GM21381 (cell line): ENCODE measurements around the gene BAHD1.
"Not testable (repeated sequence)": the region's sequence is repeated elsewhere in the genome, so short reads cannot be mapped to it uniquely, and the experiment has no call there.

Source experiments
- ATAC-seq: cut with Tn5 transposase; IDR thresholded peaks from one replicate; pipeline ENCODE4 v1.9.1; 2021; ENCODE audit warnings: mild to moderate bottlenecking, moderate library complexity; ENCODE audit not compliant: unreplicated experiment

The BAHD1 gene

DNA sequence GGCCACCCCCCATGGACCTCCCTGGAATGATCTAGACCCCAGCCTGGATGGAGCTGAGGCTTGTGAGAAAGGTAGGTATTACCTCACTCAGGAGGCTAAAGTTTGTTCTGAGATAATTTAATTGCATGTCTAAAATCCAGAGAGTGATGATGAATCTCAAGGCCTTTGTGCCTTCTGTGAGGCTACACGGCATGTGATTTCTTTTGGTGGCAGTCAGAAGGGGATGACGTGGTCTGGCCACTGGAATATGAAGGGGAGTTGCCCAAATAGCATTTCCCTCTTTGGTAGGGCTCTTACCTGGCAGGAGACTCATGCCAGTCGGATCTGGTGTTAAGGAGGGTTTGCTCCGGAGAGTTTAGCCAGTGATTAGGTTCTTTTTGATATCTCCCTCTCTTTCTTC lies 2.5 kb downstream of the BAHD1 start:
- ATAC-seq, result no peak

DNA sequence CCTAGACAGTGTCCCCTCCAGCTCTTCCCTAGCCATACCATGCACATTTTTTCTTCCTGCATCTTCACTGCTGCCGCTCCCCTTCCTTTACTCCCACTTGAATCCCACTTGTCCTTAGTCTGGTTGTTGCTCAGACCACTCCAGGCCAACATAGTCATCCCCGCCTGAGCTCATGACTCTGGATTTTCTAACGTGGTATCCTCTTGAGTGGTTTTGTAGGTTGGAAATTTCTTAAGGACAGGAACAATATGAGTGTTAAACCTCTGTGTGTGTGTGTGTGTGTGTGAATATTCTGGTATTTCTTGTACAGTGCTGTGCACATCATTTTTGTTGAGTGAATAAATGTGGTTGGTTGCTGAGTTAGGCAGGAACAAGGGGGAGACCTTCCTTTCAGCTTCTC lies 3.1 kb downstream of the BAHD1 start:
- no peak for ATAC-seq

DNA sequence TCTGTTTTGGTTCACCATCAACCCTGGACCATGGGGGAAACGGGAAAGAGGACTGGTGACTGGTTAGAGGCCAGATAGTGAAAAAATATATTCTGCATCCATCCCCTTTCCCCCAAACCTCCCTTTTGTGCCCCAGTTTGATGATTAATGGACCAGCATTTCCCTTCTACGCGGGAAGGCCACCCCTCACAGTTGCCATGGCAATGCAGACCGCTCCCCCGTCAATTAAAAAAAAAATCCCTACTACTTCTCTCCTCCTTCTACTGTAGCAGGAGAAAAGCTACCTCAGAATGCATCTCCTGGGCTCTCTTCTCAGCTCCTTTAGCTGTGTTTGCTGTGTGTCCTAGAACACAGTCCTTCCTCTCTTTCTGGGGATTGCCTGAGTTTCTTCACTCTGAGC lies 4.0 kb downstream of the BAHD1 start:
- ATAC-seq, result no peak

DNA sequence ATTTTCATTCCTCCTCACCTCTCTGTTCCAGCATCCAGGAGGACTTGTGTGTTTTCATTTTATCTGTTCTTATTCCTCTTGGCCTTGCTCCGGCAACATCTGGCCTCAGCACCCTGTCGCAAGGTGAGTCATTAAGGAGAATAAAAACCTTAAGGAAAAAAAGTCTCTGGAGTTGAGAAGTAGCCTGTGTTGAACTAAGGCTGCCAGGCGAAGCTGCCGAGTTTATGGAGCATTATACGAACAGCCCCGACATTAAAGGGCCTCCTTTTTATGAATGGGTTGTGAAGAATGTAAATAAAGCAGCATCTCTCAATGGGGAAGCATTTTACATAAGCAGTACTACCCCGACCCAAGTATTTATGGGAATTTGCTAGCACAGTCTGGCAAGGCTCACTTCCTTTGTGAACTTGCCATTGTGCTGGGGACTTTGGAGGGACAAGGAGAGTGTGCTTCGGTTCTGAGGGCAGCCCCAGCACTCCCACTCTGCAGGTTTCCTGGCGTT lies 4.7 kb downstream of the BAHD1 start:
- no peak for ATAC-seq

DNA sequence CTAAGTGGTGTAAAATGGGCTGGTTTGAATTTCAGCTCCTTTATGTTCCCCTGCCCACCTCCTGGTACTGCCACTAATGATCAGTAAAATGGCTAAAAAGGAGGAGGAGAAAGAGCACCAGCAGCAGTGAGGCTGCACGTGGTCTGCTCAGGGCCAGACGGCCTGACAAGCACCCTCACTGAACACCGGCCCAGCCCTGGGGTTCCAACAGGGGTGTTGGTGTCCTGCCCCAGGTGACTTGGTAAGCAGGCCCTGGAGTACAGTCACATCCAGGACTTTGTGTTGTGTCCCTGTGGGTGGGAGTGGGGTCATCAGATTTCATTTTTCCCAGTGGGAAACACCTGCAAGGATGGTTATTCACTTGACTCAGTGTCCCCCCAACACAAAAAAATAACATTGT lies 5.4 kb downstream of the BAHD1 start:
- ATAC-seq, result no peak

DNA sequence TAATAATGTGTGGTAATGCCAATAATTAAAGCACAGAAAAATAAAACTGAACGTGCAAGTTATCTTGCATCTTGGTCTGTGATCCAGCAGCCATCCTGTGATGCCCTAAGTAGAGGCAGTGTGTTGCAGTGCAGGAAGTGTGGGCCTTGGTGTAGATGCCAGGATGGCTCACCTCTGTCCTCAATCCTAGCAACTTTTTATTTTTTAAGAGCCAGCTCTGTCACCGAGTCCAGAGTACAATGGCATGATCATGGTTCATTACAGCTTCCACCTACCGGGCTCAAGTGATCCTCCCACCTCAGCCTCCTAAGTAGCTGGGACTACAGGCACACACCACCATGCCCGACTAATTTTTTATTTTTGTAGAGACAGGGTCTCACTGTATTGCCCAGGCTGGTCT lies 7.6 kb downstream of the BAHD1 start:
- no peak for ATAC-seq

DNA sequence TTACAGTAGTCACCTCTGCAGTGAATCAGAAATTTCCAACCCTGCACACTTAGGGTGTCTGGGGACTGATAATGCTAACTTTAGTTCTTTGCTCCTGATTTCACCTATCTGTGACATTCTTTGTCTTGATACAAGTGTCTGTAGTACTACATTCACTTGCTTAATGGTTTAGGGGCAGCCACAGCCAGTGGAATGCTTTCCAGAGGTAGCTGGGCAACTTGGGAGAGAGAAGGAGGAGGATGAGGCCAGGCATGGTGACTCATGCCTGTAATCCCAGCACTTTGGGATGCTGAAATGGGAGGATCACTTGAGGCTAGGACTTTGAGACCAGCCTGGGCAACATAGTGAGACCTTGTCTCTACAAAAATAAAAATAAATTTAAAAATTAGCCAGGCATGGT lies 8.5 kb downstream of the BAHD1 start:
- no peak for ATAC-seq

DNA sequence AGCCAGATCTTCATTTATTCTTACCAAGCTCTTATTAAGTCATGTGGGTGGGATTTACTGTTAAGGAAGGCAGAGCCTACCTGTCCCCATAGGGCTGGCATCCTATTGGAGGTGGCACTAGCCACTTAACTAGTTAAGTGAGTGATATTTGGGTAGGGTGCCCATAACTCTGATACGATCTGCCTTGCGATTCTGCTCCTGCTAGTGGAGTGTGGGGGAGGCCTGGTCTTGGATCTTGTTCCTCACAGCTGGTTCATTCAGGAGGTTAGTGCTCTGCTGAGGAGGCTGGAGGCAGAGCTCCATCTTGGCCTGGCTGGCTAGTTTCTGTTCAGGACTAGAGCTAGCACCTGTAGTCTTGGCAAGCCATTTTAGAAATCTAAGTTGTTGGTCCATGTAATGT lies 9.3 kb downstream of the BAHD1 start:
- no peak for ATAC-seq

DNA sequence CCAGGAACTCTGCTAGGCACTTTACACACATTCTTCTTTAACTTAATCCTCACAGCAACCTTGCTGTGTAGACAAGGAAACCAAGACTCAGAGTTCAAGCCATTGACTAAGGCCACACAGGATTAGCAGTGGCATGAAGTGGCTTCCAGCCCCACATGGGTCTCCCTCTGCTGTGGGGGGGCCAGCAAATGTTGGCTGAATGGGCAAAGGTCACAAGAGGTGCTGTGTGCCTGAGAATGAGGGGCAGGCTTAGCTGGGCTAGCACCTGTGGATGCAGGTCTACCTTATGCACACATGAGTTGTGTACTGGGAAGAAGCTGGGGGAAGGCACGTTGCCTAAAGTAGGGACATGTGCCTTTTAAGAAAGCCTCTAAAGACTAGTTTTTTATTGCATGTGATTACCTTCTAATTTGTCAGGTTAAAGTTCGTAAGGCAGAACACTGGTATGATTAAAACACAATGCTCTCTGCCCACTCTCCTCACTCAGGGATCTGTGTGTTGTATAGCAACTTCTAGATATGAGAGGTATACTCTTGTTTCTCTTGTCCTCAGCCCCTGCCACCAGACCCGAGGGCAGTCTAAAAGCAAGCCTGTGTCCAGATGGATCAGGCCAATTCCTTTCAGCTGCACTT lies 10.9 kb downstream of the BAHD1 start:
- no peak for ATAC-seq

DNA sequence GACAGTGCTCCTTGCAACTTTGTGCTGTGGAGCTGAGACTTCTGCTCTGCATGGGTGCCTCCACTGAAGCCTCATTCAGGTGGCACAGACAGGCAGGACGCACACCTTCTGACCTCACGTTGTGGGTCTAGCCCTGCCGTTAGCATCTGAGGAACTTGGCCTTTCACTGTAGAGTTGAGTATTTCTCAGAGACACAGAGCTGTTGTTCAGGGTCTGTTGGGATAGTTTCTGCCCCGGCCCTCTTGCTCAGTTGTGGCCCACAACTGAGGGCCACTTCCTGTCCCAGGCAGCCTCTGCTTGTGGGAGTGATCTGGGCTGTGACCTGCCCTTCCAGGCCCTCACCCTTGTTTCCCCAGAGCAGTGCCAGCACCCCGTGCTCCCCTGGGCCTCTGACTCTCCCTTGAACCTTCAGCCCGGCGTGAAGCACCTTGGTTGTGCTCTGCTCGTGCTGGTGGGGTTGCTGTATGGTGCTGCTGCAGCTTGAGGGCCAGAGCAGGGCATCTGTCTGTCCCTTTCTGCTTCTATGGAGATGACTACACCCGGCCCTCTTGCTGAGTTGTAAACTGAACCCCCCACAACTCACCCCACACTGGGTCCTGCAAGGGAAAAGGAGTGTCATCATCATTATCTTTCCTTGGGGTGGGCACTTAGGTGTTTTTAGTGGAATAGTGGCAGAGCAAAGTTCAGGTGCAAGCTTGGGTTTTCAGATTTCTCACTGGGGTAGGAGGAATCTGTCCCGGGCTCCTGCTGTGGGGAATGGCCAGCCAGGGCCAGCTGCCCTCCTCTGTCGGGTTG lies 11.7 kb downstream of the BAHD1 start:
- ATAC-seq, result peak; percentile 64

DNA sequence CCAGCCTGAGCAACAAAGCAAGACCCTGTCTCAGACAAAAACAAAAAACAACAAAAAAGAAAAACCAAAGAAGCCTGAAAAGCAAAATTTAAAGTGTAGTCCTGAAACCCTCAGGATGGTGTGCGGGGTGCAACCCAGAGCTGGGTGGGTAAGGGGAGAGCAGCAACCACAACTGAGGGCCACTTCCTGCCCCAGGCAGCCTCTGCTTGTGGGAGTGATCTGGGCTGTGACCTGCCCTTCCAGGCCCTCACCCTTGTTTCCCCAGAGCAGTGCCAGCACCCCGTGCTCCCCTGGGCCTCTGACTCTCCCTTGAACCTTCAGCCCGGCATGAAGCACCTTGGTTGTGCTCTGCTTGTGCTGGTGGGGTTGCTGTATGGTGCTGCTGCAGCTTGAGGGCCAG lies 13.2 kb downstream of the BAHD1 start:
- ATAC-seq, result not testable (repeated sequence)

DNA sequence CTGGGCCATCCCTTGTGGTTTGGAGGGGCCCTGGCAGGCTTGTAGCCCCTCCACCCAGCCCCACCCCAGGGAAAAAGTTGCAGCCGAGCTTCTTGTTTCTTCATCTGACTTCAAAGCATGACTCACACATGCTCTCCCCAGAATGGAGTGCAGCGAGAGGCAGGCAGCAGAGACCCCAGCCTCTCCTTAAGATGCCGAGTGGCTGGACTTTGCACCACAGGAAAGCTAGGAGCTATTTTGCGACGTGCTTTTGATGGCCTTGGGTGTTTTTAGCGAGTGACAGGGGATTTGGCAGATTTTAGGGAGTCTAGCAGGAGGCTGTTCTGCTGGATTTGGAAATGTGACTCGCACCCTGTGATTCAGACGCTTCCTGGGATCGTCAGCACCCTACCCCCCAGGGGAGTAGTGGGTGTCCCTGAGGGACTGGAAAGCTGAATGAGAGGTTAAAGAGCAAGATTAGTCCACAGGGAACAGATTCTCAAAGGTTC lies 14.2 kb downstream of the BAHD1 start:
- no peak for ATAC-seq

DNA sequence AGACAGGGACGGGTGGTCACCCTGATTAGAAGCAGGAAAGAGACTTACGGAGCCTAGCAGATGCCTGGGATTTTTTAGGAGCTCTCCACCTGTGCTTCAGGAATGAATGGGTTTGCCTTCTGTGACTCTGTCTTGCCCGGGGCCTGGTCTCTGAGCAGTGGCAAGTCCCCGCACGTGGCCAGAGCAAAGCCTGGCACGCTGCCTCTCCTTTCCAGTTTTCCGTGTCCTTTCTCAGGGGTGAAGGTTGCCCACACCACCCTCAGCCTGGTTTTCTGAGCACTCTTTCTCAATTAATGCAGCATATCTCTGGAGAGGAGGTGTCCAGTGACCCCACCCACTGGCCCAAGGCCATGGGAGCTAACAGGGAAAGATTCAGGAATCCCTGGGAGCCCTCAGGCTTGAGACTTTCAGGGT lies 15.6 kb downstream of the BAHD1 start:
- ATAC-seq, result no peak

DNA sequence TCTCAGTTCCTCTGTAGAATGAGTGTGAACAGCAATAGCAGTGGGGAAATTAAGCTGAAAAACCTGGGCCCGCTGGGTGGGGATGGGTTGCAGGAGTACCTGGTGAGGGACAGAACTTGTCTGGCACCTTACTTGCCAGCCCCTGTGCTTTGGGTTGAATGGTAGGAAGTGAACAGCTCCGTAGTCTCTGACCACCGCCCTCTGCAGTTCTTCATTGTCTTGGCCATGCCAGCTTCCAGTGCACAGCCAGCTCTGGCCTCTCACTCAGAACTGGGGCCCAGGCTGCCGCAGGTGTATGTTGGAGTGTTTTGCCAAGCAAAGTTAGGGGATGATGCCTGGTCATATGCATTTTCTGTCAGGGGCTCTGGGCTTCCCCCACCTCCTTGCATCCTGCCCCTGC lies 16.0 kb downstream of the BAHD1 start:
- ATAC-seq, result no peak

DNA sequence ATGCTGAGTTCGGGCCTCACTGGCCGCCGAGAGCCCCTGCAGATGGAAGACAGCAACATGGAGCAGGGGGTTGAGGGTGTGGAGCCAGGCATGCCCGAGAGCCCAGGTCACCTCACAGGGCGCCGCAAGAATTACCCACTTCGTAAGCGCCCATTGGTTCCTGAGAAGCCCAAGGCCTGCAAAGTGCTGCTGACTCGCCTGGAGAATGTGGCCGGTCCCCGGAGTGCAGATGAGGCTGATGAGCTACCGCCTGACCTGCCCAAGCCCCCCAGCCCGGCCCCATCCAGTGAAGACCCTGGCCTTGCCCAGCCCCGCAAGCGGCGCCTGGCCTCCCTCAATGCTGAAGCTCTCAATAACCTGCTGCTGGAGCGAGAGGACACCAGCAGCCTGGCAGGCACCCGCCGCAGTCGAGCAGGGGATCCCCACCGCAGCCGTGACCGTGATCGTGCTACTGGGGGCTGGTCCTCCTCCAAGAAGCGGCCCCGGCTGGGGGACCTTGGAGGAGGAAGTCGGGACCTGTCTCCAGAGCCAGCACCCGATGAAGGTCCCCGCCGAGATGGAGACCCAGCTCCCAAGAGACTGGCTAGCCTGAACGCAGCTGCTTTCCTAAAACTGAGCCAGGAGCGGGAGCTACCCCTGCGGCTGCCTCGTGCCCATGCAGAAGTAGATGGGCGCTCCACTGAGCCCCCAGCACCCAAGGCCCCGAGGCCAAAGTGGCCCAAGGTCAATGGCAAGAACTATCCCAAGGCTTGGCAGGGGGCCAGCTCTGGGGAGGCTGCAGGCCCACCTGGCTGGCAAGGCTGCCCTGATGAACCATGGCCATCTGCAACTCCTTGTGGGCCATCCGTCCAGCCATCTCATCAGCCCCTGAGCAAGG lies 18.0 kb downstream of the BAHD1 start:
- ATAC-seq, result no peak

DNA sequence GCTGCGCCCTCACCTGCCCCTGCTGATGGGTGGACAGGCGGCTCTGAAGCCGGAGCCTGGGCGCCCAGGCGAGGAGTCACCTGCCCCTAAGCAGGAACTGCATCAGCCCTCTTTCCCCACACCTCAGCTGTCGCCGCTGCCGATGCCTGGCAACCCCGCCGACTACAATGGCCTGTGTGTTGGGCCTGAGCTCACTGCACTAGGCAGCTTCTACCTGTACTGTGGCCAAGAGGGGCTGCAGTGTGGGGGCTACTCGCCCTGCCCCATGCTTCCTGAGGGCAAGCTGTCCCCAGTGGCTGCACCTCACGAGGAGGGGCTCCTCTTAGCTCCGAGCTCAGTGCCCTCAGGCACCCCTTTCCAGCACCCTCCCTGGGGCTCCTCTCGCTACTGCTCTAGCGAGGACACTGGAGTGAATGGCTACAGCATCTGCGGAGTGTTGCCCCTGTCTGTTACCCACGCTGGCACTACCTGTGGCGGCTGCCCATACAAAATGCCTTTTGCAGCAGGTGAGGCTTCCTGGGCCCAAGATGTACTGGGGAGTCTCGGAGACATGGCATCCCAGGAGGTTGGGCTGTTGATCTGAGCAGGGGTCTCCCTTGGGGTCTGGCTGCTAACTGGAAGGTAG lies 18.8 kb downstream of the BAHD1 start:
- ATAC-seq, result no peak

DNA sequence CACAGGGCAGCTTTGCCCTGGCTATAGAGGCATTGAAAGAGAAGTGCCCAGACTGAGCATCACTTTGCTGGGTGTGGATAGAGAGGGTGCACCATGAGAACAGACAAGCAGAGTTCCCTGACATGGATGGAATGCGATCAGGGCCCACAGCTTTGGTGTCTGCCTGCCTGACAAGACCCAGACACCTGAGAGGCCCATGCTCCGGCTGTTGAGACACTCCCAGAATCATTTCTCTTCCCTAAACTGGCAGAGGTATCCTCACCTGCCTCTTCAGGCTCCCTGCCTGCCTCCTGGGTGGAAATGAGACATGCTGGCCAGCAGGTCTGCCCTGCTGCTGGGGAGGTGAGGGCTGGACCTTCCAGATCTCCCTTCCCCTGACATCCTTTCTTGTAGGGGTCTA lies 19.7 kb downstream of the BAHD1 start:
- no peak for ATAC-seq

DNA sequence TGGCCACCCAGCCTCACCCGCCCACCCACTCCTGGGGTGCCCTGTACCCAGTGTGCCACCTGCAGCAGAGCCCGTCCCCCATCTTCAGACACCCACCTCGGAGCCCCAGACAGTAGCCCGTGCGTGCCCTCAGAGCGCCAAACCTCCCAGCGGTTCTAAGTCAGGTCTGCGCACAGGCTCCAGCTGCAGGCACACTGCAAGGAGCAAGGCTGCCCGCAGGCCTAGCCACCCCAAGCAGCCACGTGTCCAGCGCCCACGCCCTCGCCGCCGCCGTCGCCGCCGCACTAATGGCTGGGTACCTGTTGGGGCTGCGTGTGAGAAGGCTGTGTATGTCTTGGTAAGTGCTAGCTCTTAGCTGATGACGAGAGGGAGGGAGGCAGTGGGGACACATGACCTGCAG lies 21.2 kb downstream of the BAHD1 start:
- ATAC-seq, result no peak

DNA sequence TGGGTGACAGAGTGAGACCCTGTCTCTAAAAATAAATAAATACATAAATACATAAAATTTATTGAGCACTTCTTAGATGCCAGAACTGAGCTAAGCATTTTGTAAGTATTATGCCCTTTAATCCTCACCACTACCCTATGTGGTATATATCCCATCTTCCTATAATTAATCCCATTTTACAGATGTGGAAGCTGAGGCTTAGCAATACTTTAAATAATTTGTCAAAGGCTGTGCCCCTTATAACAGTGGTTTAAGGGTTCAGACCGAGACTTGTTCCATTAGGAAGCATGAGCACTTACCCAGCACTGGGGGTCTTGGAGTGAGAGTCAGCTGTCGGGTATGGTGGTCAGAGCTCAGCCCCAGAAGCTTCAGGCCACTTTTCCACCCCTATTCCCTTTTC lies 22.5 kb downstream of the BAHD1 start:
- ATAC-seq, result no peak

DNA sequence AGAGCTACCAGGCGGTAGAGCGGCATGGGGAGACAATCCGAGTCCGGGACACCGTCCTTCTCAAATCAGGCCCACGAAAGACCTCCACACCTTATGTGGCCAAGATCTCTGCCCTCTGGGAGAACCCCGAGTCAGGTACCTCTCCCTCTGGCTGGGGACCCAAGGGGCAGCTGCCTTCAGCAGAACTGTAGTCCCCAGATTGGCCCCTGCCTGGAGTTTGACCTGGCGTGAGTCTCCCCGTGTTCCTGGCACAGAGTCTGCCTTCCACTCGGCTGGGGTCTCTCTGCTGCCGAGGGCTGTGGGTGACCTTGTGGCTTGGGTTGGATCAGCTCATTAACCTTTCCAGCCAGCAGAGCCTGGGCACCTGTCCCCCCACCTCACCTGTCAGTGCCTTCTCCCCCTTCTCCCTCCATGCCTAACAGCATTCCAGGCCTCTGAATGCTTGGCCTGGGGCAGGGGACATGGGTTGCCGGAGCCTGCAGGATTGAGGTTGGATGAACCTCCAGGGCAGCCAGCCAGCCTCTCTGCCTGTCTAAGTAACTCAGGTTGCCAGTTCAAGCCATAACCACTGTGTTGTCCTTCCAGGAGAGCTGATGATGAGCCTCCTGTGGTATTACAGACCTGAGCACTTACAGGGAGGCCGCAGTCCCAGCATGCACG lies 23.3 kb downstream of the BAHD1 start:
- no peak for ATAC-seq
